Spleen (tissue), 7 donors: ENCODE measurements around the gene AKTIP.

Experiments
- CTCF ChIP-seq, 11 experiments: fragments of 200-600 bp in 7 of 11; fragments of 450-650 bp in 4 of 11; sonication (generic) in 4 of 11; IDR thresholded peaks in 8 of 11; conservative IDR thresholded peaks in 3 of 11; 1 replicate in 7 of 11; 2 replicates in 4 of 11; pipeline versions ENCODE4 v1.4.0 to v1.8.0; 2016 to 2021; ENCODE audit warnings: antibody characterized with exemption in 11 of 11, inconsistent platforms in 4 of 11, mild to moderate bottlenecking in 1 of 11
- POLR2A ChIP-seq, 3 donors: fragments of 450-650 bp; IDR thresholded peaks; one replicate each; pipeline ENCODE4 v1.5.1; 2017; ENCODE audit warnings: antibody characterized with exemption in 3 of 3, mild to moderate bottlenecking in 1 of 3
- donor health status: DM: no; HTN: no; CAD: no; lungs with moderate emphysema.
- donor health status: DM: no; HTN: no; CAD: no.
- donor health status: DM: no; HTN: no; CAD: no.

- no peak for TF ChIP-seq CTCF (IDR thresholded peaks at IDR 0.05 in 8 of 11, conservative IDR thresholded peaks at IDR 0.05 in 3 of 11)
- TF ChIP-seq POLR2A (IDR thresholded peaks at IDR 0.05): no peak
These were observed 1.7 kb upstream of the AKTIP start for GRCh38 chr16:53504665-53505064.
